Mesendoderm (in vitro differentiated cells): ENCODE data around the gene ZNF66.
A peak's percentile ranks its signal among the peaks of the same experiment; 100 is the strongest.
"Not testable (repeated sequence)": the region's sequence is repeated elsewhere in the genome, so short reads cannot be mapped to it uniquely, and the experiment has no call there.

Experiments used
- DNase-seq: peaks from one replicate; pipeline ENCODE4 v3.0.0; 2013
- H2AK5ac ChIP-seq: 2 replicates; pipeline ENCODE4 v1.6.1; 2013; ENCODE audit warnings: low read length, inconsistent platforms
- H2BK120ac ChIP-seq: 2 replicates; pipeline ENCODE4 v1.6.1; 2013; ENCODE audit warnings: low read depth, mild to moderate bottlenecking, low read length, moderate library complexity, mixed read lengths
- H2BK15ac ChIP-seq: replicated peaks from 2 replicates; pipeline ENCODE4 v1.6.1; 2013; ENCODE audit warnings: low read depth, mild to moderate bottlenecking, moderate library complexity
- H2BK5ac ChIP-seq: 2 replicates; pipeline ENCODE4 v1.6.1; 2013; ENCODE audit warnings: low read length, inconsistent platforms
- H3K18ac ChIP-seq: 2 replicates; pipeline ENCODE4 v1.6.1; 2013; ENCODE audit warnings: mild to moderate bottlenecking, low read length, mixed read lengths
- H3K23ac ChIP-seq: one replicate; pipeline ENCODE4 v1.6.1; 2013; ENCODE audit warnings: low read length
- H3K27ac ChIP-seq: 2 replicates; pipeline ENCODE4 v1.5.1; 2013; ENCODE audit warnings: low read depth, mild to moderate bottlenecking, inconsistent platforms, low read length, moderate library complexity
- H3K27me3 ChIP-seq: 2 replicates; pipeline ENCODE4 v1.6.1; 2013; ENCODE audit warnings: low read length, control low read depth, mild to moderate bottlenecking, inconsistent platforms; ENCODE audit not compliant: insufficient read depth, poor library complexity
- H3K36me3 ChIP-seq: 2 replicates; pipeline ENCODE4 v1.6.1; 2013; ENCODE audit warnings: low read length, inconsistent platforms; ENCODE audit not compliant: control insufficient read depth, insufficient read depth
- H3K4ac ChIP-seq: one replicate; pipeline ENCODE4 v1.6.1; 2013; ENCODE audit warnings: low read depth, mild to moderate bottlenecking, low read length, moderate library complexity
- H3K4me1 ChIP-seq: 2 replicates; pipeline ENCODE4 v1.6.1; 2013; ENCODE audit warnings: low read depth, low read length, inconsistent platforms; ENCODE audit not compliant: control insufficient read depth
- H3K4me2 ChIP-seq: 2 replicates; pipeline ENCODE4 v1.6.1; 2013; ENCODE audit warnings: low read length
- H3K4me3 ChIP-seq: 2 replicates; pipeline ENCODE4 v1.5.1; 2013; ENCODE audit warnings: mild to moderate bottlenecking, low read length
- H3K56ac ChIP-seq: one replicate; pipeline ENCODE4 v1.6.1; 2013; ENCODE audit warnings: low read length
- H3K79me1 ChIP-seq: 2 replicates; pipeline ENCODE4 v1.6.1; 2013; ENCODE audit warnings: low read length, inconsistent platforms
- H3K79me2 ChIP-seq: 2 replicates; pipeline ENCODE4 v1.6.1; 2013; ENCODE audit warnings: mild to moderate bottlenecking, low read length; ENCODE audit not compliant: control insufficient read depth, insufficient read depth
- H3K9ac ChIP-seq: 2 replicates; pipeline ENCODE4 v1.6.1; 2013; ENCODE audit warnings: low read length, inconsistent platforms
- H4K5ac ChIP-seq: one replicate; pipeline ENCODE4 v1.6.1; 2013; ENCODE audit warnings: low read length
- H4K8ac ChIP-seq: one replicate; pipeline ENCODE4 v1.6.1; 2013; ENCODE audit warnings: low read depth, mild to moderate bottlenecking, control low read depth, low read length, moderate library complexity
- WGBS: extraction: QIAGEN DNeasy Blood & Tissue Kit; methylation state at CpG from one replicate; pipeline ENCODE4 v1.1.7; 2013; ENCODE audit warnings: low lambda C conversion rate, missing lambda C conversion rate; ENCODE audit not compliant: insufficient coverage; ENCODE audit errors: extremely low coverage; 5-methylcytosine and 5-hydroxymethylcytosine counted together

ZNF66 gene

GRCh38 chr19:20791806-20792205 lies 15.7 kb downstream of the ZNF66 start:
- no peaks in the 10 kb centered on the region for H3K27me3 ChIP-seq
- H2BK15ac ChIP-seq = no peak overlapping the region
- H3K36me3 ChIP-seq = peaks cover 2% of the 10 kb centered on the region
- H3K56ac ChIP-seq = no peak overlapping the region
- no peaks in the 10 kb centered on the region for H3K79me2 ChIP-seq
- no peak overlapping the region for H2BK5ac ChIP-seq
- H3K79me1 ChIP-seq = peaks cover 2% of the 10 kb centered on the region
- no peak overlapping the region for H4K5ac ChIP-seq
- H2BK120ac ChIP-seq = no peak overlapping the region
- no peak overlapping the region for H2AK5ac ChIP-seq
- H3K4me2 ChIP-seq = no peak overlapping the region
- H3K18ac ChIP-seq = no peak overlapping the region
- no peak overlapping the region for H3K23ac ChIP-seq
- no peak for DNase-seq
- H3K27ac ChIP-seq = no peak overlapping the region
- H3K9ac ChIP-seq = no peak overlapping the region
- H3K4me3 ChIP-seq = no peak overlapping the region
- H3K4ac ChIP-seq = no peak overlapping the region
- no peaks in the 10 kb centered on the region for H3K4me1 ChIP-seq
- no peak overlapping the region for H4K8ac ChIP-seq

DNA sequence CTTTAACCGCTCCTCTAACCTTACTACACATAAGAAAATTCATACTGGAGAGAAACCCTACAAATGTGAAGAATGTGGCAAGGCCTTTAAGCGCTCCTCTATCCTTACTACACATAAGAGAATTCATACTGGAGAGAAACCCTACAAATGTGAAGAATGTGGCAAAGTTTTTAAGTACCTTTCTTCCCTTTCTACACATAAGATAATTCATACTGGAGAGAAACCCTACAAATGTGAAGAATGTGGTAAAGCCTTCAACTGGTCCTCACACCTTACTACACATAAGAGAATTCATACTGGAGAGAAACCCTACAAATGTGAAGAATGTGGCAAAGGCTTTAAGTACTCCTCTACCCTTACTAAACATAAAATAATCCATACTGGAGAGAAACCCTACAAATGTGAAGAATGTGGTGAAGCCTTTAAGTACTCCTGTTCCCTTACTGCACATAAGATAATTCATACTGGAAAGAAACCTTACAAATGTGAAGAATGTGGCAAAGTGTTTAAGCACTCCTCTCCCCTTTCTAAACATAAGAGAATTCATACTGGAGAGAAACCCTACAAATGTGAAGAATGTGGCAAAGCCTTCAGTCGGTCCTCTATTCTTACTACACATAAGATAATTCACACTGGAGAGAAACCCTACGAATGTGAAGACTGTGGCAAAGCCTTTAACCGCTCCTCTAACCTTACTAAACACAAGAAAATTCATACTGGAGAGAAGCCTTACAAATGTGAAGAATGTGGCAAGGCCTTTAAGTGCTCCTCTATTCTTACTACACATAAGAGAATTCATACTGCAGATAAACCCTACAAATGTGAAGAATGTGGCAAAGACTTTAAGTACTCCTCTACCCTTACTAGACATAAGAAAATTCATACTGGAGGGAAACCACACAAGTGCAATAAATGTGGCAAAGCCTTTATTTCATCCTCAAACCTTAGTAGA lies 30.5 kb downstream of the ZNF66 start:
- not testable (repeated sequence) for H3K79me1 ChIP-seq, H2BK120ac ChIP-seq, H3K23ac ChIP-seq, H3K27ac ChIP-seq, H3K56ac ChIP-seq, H3K9ac ChIP-seq, H3K79me2 ChIP-seq, H3K27me3 ChIP-seq, H3K4me1 ChIP-seq, H3K4ac ChIP-seq, H2AK5ac ChIP-seq, H3K18ac ChIP-seq, H2BK15ac ChIP-seq, H3K4me2 ChIP-seq, H3K4me3 ChIP-seq, H2BK5ac ChIP-seq, H4K5ac ChIP-seq, H4K8ac ChIP-seq, H3K36me3 ChIP-seq
- peak; percentile 5 for DNase-seq
- no CpG with 5 or more reads among the region's 5 CpGs for WGBS

DNA sequence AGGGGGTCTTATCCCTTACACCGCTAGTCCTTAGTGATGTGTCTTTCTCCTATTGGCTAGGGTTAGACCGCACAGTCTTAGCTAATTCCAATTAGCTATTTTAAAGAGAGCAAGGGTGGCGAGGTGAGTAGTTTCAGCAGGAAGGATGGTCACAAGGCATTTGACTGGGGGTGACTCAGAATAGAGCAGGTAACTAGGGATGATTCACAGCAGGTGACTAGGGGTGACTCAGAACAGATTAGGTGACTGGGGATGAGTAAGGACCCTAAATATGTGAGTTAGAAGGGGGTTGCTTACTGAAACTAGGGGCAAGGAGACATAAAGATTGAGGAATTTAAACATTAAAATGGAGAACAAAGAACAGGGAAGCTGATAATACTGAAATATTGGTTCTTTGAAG lies 64.3 kb downstream of the ZNF66 start:
- Histone ChIP-seq H3K23ac (no peak overlapping the region), H3K27ac (no peak overlapping the region), H3K4me3 (no peak overlapping the region), H3K9ac (no peak overlapping the region), H2AK5ac (no peak overlapping the region), H3K79me2 (no peaks in the 10 kb centered on the region), H3K56ac (no peak overlapping the region), H3K4me2 (no peak overlapping the region), H3K79me1 (no peaks in the 10 kb centered on the region), H2BK120ac (no peak overlapping the region), H3K4ac (no peak overlapping the region), H2BK15ac (no peak overlapping the region), H3K27me3 (no peaks in the 10 kb centered on the region), H3K4me1 (no peaks in the 10 kb centered on the region), H2BK5ac (no peak overlapping the region), H4K8ac (no peak overlapping the region), H3K18ac (no peak overlapping the region), H4K5ac (no peak overlapping the region), H3K36me3 (no peaks in the 10 kb centered on the region)
- no CpG with 5 or more reads among the region's 3 CpGs for whole genome bisulfite sequencing
- DNase-seq = peak; percentile 28
